ENCODE measurements around the gene HIVEP2. TPM values are rescaled to one million over a fixed set of nuclear protein-coding genes. Genes with fewer than 3 reads are reported as not detected.

HIVEP2 gene
- total RNA-seq, 5 donors from 2014 or later (not counting 1 experiment from before 2014, with no cell fraction given) = 71.4 to 81.4 (median 75.2) TPM

GRCh38 chr6:142880201-142880600, 64.8 kb downstream of the HIVEP2 start:
- Histone ChIP-seq H3K4me1 (ENCODE audit: control insufficient read depth in 1 of 2, extremely low read depth in 1 of 2, insufficient read depth in 2 of 2, low read length in 2 of 2) (peaks cover 38% of the 10 kb centered on the region in 2 experiments), H3K4me3 (ENCODE audit: control insufficient read depth in 1 of 2, extremely low read depth in 1 of 2, low read length in 1 of 2) (no peak overlapping the region), H3K9me3 (no peaks in the 10 kb centered on the region), H3K36me3 (ENCODE audit: control insufficient read depth in 2 of 2, extremely low read depth in 1 of 2, insufficient read depth in 1 of 2, low read length in 1 of 2) (peaks cover 0 to 22% of the 10 kb centered on the region in 2 donors), H3K27me3 (replicated peaks in 1 of 2; ENCODE audit: control insufficient read depth in 2 of 2, extremely low read depth in 1 of 2, insufficient read depth in 2 of 2, low read length in 1 of 2) (no peaks in the 10 kb centered on the region), H3K27ac (ENCODE audit: low read length) (no peak overlapping the region)
- Mint-ChIP-seq H3K27me3 (no peaks in the 10 kb centered on the region), H3K4me1 (peaks cover 83 to 96% (median 94%) of the 10 kb centered on the region in 3 donors), H3K36me3 (peaks cover 54% of the 10 kb centered on the region), H3K27ac (peak overlapping the region; percentile 60 to 70), H3K4me3 (no peak overlapping the region), H3K9me3 (no peaks in the 10 kb centered on the region)
- DNase-seq = no peak
- POLR2A ChIA-PET = interaction anchor here in 1 of 2 donors (0.8 to 1.1 kb wide), 2 partner anchors 21 to 38 kb away, joined by 3 to 5 read pairs; no protein-coding TSS in a partner anchor
- no peak for ATAC-seq (replicated peaks in 1 of 4)
- CTCF ChIA-PET = interaction anchor here in 1 of 2 donors (0.8 kb wide), 1 partner anchor 21 kb away, joined by 3 read pairs; no protein-coding TSS in a partner anchor
- WGBS (ENCODE audit: insufficient coverage) = 95% methylated on average over 2 of the region's 2 CpGs

GRCh38 chr6:142879527-142879926, 65.4 kb downstream of the HIVEP2 start:
- Histone ChIP-seq H3K9me3 (no peaks in the 10 kb centered on the region), H3K36me3 (ENCODE audit: control insufficient read depth in 2 of 2, extremely low read depth in 1 of 2, insufficient read depth in 1 of 2, low read length in 1 of 2) (peaks cover 0 to 22% of the 10 kb centered on the region in 2 donors), H3K27me3 (replicated peaks in 1 of 2; ENCODE audit: control insufficient read depth in 2 of 2, extremely low read depth in 1 of 2, insufficient read depth in 2 of 2, low read length in 1 of 2) (no peaks in the 10 kb centered on the region), H3K4me1 (ENCODE audit: control insufficient read depth in 1 of 2, extremely low read depth in 1 of 2, insufficient read depth in 2 of 2, low read length in 2 of 2) (peaks cover 32 to 37% of the 10 kb centered on the region in 2 experiments), H3K4me3 (ENCODE audit: control insufficient read depth in 1 of 2, extremely low read depth in 1 of 2, low read length in 1 of 2) (no peak overlapping the region), H3K27ac (ENCODE audit: low read length) (no peak overlapping the region)
- no peak overlapping the region for H3K4me3 Mint-ChIP-seq
- H3K4me1 Mint-ChIP-seq = peaks cover 83 to 96% (median 94%) of the 10 kb centered on the region in 3 donors
- no peaks in the 10 kb centered on the region for H3K9me3 Mint-ChIP-seq
- ATAC-seq (replicated peaks in 1 of 4) = no peak
- ChIA-PET POLR2A (interaction anchor here in 1 of 2 donors (0.6 kb wide), 2 partner anchors 13 to 15 kb away, joined by 3 read pairs; no protein-coding TSS in a partner anchor), CTCF (interaction anchor here in 1 of 2 donors (1.2 kb wide), 1 partner anchor 43 kb away, joined by 3 read pairs; no protein-coding TSS in a partner anchor)
- H3K27ac Mint-ChIP-seq = peak overlapping the region; percentile 45 to 60
- peaks cover 60% of the 10 kb centered on the region for H3K36me3 Mint-ChIP-seq
- H3K27me3 Mint-ChIP-seq = no peaks in the 10 kb centered on the region
- DNase-seq = no peak
- 50% methylated on average over 2 of the region's 2 CpGs for WGBS (ENCODE audit: insufficient coverage)

GRCh38 chr6:142879076-142879475, 65.9 kb downstream of the HIVEP2 start:
- H3K4me3 Mint-ChIP-seq = no peak overlapping the region
- peaks cover 0 to 22% of the 10 kb centered on the region in 2 donors for H3K36me3 ChIP-seq (ENCODE audit: control insufficient read depth in 2 of 2, extremely low read depth in 1 of 2, insufficient read depth in 1 of 2, low read length in 1 of 2)
- CTCF ChIA-PET = interaction anchor here in 1 of 2 donors (1.2 kb wide), 1 partner anchor 43 kb away, joined by 3 read pairs; no protein-coding TSS in a partner anchor
- no peaks in the 10 kb centered on the region for H3K27me3 Mint-ChIP-seq
- WGBS (ENCODE audit: insufficient coverage) = 67% methylated on average over 1 of the region's 6 CpGs
- H3K27me3 ChIP-seq (replicated peaks in 1 of 2; ENCODE audit: control insufficient read depth in 2 of 2, extremely low read depth in 1 of 2, insufficient read depth in 2 of 2, low read length in 1 of 2) = no peaks in the 10 kb centered on the region
- peaks cover 28 to 36% of the 10 kb centered on the region in 2 experiments for H3K4me1 ChIP-seq (ENCODE audit: control insufficient read depth in 1 of 2, extremely low read depth in 1 of 2, insufficient read depth in 2 of 2, low read length in 2 of 2)
- H3K27ac Mint-ChIP-seq = peak overlapping the region; percentile 45 to 60
- H3K36me3 Mint-ChIP-seq = peaks cover 60% of the 10 kb centered on the region
- no peak overlapping the region for H3K4me3 ChIP-seq (ENCODE audit: control insufficient read depth in 1 of 2, extremely low read depth in 1 of 2, low read length in 1 of 2)
- no peaks in the 10 kb centered on the region for H3K9me3 Mint-ChIP-seq
- no peak for DNase-seq
- no peak for ATAC-seq (replicated peaks in 1 of 4)
- no peak overlapping the region for H3K27ac ChIP-seq (ENCODE audit: low read length)
- POLR2A ChIA-PET = interaction anchor here in 1 of 2 donors (0.6 kb wide), 1 partner anchor 16 kb away, joined by 3 read pairs; no protein-coding TSS in a partner anchor
- H3K4me1 Mint-ChIP-seq = peaks cover 83 to 96% (median 93%) of the 10 kb centered on the region in 3 donors
- H3K9me3 ChIP-seq = no peaks in the 10 kb centered on the region

- no peaks in the 10 kb centered on the region for H3K9me3 Mint-ChIP-seq
- 12% methylated on average over 3 of the region's 3 CpGs for WGBS (ENCODE audit: insufficient coverage)
- ChIA-PET POLR2A (interaction anchor here in 1 of 2 donors (0.6 kb wide), 1 partner anchor 32 kb away, joined by 4 read pairs; no protein-coding TSS in a partner anchor), CTCF (interaction anchor here (0.6 to 1.2 kb wide), 2 partner anchors 42 to 44 kb away, joined by 3 read pairs; no protein-coding TSS in a partner anchor)
- H3K9me3 ChIP-seq = no peaks in the 10 kb centered on the region
- H3K4me3 ChIP-seq (ENCODE audit: control insufficient read depth in 1 of 2, extremely low read depth in 1 of 2, low read length in 1 of 2) = no peak overlapping the region
- DNase-seq = no peak
- no peak for ATAC-seq (replicated peaks in 1 of 4)
- H3K27me3 Mint-ChIP-seq = no peaks in the 10 kb centered on the region
- H3K36me3 Mint-ChIP-seq = peaks cover 60% of the 10 kb centered on the region
- H3K27ac Mint-ChIP-seq = peak overlapping the region; percentile 40 to 59
- H3K4me1 Mint-ChIP-seq = peaks cover 86 to 95% (median 94%) of the 10 kb centered on the region in 3 donors
- peaks cover 21 to 36% of the 10 kb centered on the region in 2 experiments for H3K4me1 ChIP-seq (ENCODE audit: control insufficient read depth in 1 of 2, extremely low read depth in 1 of 2, insufficient read depth in 2 of 2, low read length in 2 of 2)
- H3K36me3 ChIP-seq (ENCODE audit: control insufficient read depth in 2 of 2, extremely low read depth in 1 of 2, insufficient read depth in 1 of 2, low read length in 1 of 2) = peaks cover 0 to 22% of the 10 kb centered on the region in 2 donors
- no peaks in the 10 kb centered on the region for H3K27me3 ChIP-seq (replicated peaks in 1 of 2; ENCODE audit: control insufficient read depth in 2 of 2, extremely low read depth in 1 of 2, insufficient read depth in 2 of 2, low read length in 1 of 2)
- H3K27ac ChIP-seq (ENCODE audit: low read length) = no peak overlapping the region
- no peak overlapping the region for H3K4me3 Mint-ChIP-seq
These were observed 66.6 kb downstream of the HIVEP2 start for GRCh38 chr6:142878407-142878806.

GRCh38 chr6:142874676-142875075, 70.3 kb downstream of the HIVEP2 start:
- Histone ChIP-seq H3K9me3 (no peaks in the 10 kb centered on the region), H3K4me1 (ENCODE audit: control insufficient read depth in 1 of 2, extremely low read depth in 1 of 2, insufficient read depth in 2 of 2, low read length in 2 of 2) (peaks cover 23 to 39% of the 10 kb centered on the region in 2 experiments), H3K27ac (ENCODE audit: low read length) (peak overlapping the region; percentile 44), H3K36me3 (ENCODE audit: control insufficient read depth in 2 of 2, extremely low read depth in 1 of 2, insufficient read depth in 1 of 2, low read length in 1 of 2) (peaks cover 0 to 7% of the 10 kb centered on the region in 2 donors), H3K27me3 (replicated peaks in 1 of 2; ENCODE audit: control insufficient read depth in 2 of 2, extremely low read depth in 1 of 2, insufficient read depth in 2 of 2, low read length in 1 of 2) (no peaks in the 10 kb centered on the region), H3K4me3 (ENCODE audit: control insufficient read depth in 1 of 2, extremely low read depth in 1 of 2, low read length in 1 of 2) (no peak overlapping the region)
- ChIA-PET CTCF (interaction anchor here (0.6 to 1.1 kb wide), 3 partner anchors 8 to 184 kb away, joined by 3 read pairs; no protein-coding TSS in a partner anchor), POLR2A (interaction anchor here (0.5 to 1.5 kb wide), 3 partner anchors 9 to 72 kb away, joined by 3 to 6 read pairs (median 5); no protein-coding TSS in a partner anchor)
- H3K27ac Mint-ChIP-seq = peak overlapping the region; percentile 79 to 85
- peaks cover 39% of the 10 kb centered on the region for H3K36me3 Mint-ChIP-seq
- H3K4me3 Mint-ChIP-seq = peak overlapping the region in 1 of 3 donors; percentile 9
- WGBS (ENCODE audit: insufficient coverage) = no CpG with 5 or more reads among the region's 1 CpG
- peak in 1 of 35 experiments; percentile 25 for DNase-seq
- no peaks in the 10 kb centered on the region for H3K9me3 Mint-ChIP-seq
- peaks cover 91 to 93% (median 92%) of the 10 kb centered on the region in 3 donors for H3K4me1 Mint-ChIP-seq
- no peaks in the 10 kb centered on the region for H3K27me3 Mint-ChIP-seq
- ATAC-seq (replicated peaks in 1 of 4) = no peak

- DNase-seq (peak in 1 of 35 experiments; percentile 28), ATAC-seq (replicated peaks in 1 of 4) (no peak)
These were observed 72.6 kb downstream of the HIVEP2 start for GRCh38 chr6:142872376-142872775.

More at GRCh38 chr6:142872376-142872775, 72.6 kb downstream of the HIVEP2 start:
- Histone ChIP-seq H3K27ac (ENCODE audit: low read length) (peak overlapping the region; percentile 76), H3K27me3 (replicated peaks in 1 of 2; ENCODE audit: control insufficient read depth in 2 of 2, extremely low read depth in 1 of 2, insufficient read depth in 2 of 2, low read length in 1 of 2) (no peaks in the 10 kb centered on the region), H3K9me3 (no peaks in the 10 kb centered on the region), H3K36me3 (ENCODE audit: control insufficient read depth in 2 of 2, extremely low read depth in 1 of 2, insufficient read depth in 1 of 2, low read length in 1 of 2) (no peaks in the 10 kb centered on the region), H3K4me3 (ENCODE audit: control insufficient read depth in 1 of 2, extremely low read depth in 1 of 2, low read length in 1 of 2) (no peak overlapping the region), H3K4me1 (ENCODE audit: control insufficient read depth in 1 of 2, extremely low read depth in 1 of 2, insufficient read depth in 2 of 2, low read length in 2 of 2) (peaks cover 34 to 35% of the 10 kb centered on the region in 2 experiments)
- Mint-ChIP-seq H3K9me3 (no peaks in the 10 kb centered on the region), H3K36me3 (peaks cover 23% of the 10 kb centered on the region), H3K27me3 (no peaks in the 10 kb centered on the region), H3K27ac (peak overlapping the region; percentile 76 to 84), H3K4me3 (peak overlapping the region in 1 of 3 donors; percentile 64), H3K4me1 (peaks cover 87 to 93% (median 89%) of the 10 kb centered on the region in 3 donors)
- CTCF ChIA-PET = interaction anchor here (0.6 to 2.4 kb wide), 8 partner anchors 9 to 33 kb away, joined by 3 to 10 read pairs (median 4); no protein-coding TSS in a partner anchor
- POLR2A ChIA-PET = interaction anchor here (0.7 to 2.6 kb wide), 9 partner anchors 9 to 35 kb away, joined by 3 to 11 read pairs (median 3); no protein-coding TSS in a partner anchor
- WGBS (ENCODE audit: insufficient coverage) = 53% methylated on average over 2 of the region's 3 CpGs

Measured in T-cell (primary cell).